ENCODE measurements around the gene PPIL6.

DNA sequence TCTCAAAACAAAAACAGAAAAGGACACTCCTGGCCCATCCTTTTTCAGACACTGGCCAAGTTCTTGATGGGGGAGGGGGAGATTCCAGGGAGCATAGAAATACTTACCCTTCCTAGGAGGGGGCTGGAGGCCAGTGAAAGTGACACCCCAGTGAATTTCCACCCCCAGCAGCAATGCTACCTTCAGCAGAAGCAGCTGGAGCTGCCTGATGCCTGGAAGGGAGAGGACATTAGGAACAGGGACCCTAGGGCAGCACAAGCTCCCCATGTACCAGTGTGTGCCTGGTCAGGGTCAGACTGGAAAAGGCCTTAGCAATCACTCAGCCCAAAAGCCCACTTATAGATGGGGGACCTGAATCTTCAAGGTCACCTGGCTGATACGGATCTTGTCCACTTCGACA is 12.7 kb upstream of the PPIL6 start:
- TF ChIP-seq CTCF (IDR thresholded peaks at IDR 0.05; ENCODE audit: low read depth, low read length, missing input control) (no peak), TAF1 (conservative IDR thresholded peaks at IDR 0.05) (no peak), GABPA (IDR thresholded peaks at IDR 0.05 in 1 of 2, conservative IDR thresholded peaks at IDR 0.05 in 1 of 2) (no peak), FOXA1 (IDR thresholded peaks at IDR 0.05) (no peak), RXRA (IDR thresholded peaks at IDR 0.05) (no peak), JUND (IDR thresholded peaks at IDR 0.05) (no peak)
- TF ChIP-seq, protein P1, sequence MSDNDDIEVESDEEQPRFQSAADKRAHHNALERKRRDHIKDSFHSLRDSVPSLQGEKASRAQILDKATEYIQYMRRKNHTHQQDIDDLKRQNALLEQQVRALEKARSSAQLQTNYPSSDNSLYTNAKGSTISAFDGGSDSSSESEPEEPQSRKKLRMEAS (IDR thresholded peaks at IDR 0.05): no peak
- TF ChIP-seq, protein P2, sequence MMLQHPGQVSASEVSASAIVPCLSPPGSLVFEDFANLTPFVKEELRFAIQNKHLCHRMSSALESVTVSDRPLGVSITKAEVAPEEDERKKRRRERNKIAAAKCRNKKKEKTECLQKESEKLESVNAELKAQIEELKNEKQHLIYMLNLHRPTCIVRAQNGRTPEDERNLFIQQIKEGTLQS (IDR thresholded peaks at IDR 0.05): no peak
